Stimulated activated CD4-positive, alpha-beta T cell treated with anti-CD3 and anti-CD28 coated beads, Interleukin-1b, Interleukin-23, amount 100 ng/mL, for 24 hours (primary cell): ENCODE measurements around the gene CNTNAP1.

Experiments used
- DNase-seq, 4 experiments: peaks; one replicate each; pipeline ENCODE4 v3.0.0-alpha.2; 2020; ENCODE audit warnings: low read depth in 4 of 4, low spot score in 1 of 4

CNTNAP1 gene

GRCh38 chr17:42670789-42671657 is 11.3 kb upstream of the CNTNAP1 start:
- DNase-seq: no peak

- no peak for DNase-seq
Measured at GRCh38 chr17:42672038-42672437, 10.3 kb upstream of the CNTNAP1 start.

GRCh38 chr17:42673266-42673884 is 9.0 kb upstream of the CNTNAP1 start:
- no peak for DNase-seq

GRCh38 chr17:42673885-42674754 is 8.2 kb upstream of the CNTNAP1 start:
- DNase-seq: no peak

GRCh38 chr17:42674755-42675347 is 7.5 kb upstream of the CNTNAP1 start:
- DNase-seq: no peak

GRCh38 chr17:42675348-42675964 is 6.9 kb upstream of the CNTNAP1 start:
- DNase-seq: no peak

GRCh38 chr17:42675965-42676423 is 6.3 kb upstream of the CNTNAP1 start:
- DNase-seq: no peak

- no peak for DNase-seq
Measured at GRCh38 chr17:42676424-42677011, 5.8 kb upstream of the CNTNAP1 start, which contains the start of gene PLEKHH3. Gene PLEKHH3, minus strand, starts transcription at chr17:42676994. Its CDS starts 431 bp downstream, at chr17:42676563.

- DNase-seq: peak; percentile 96 to 99 (median 98)
Measured at GRCh38 chr17:42677012-42677857, 5.1 kb upstream of the CNTNAP1 start.

- DNase-seq: peak; percentile 51 to 72 (median 62)
Measured at GRCh38 chr17:42677921-42678781, 4.2 kb upstream of the CNTNAP1 start.

- DNase-seq: no peak
Measured at GRCh38 chr17:42678951-42679491, 3.3 kb upstream of the CNTNAP1 start.

- peak in 2 of 4 experiments; percentile 47 to 54 for DNase-seq
Measured at GRCh38 chr17:42679492-42680330, 2.6 kb upstream of the CNTNAP1 start.

- no peak for DNase-seq
Measured at GRCh38 chr17:42680331-42680808, 2.0 kb upstream of the CNTNAP1 start.

- no peak for DNase-seq
Measured at GRCh38 chr17:42682722-42683403, 532 bp downstream of the CNTNAP1 start.

GRCh38 chr17:42683407-42684034 is 1.2 kb downstream of the CNTNAP1 start:
- no peak for DNase-seq
